ENCODE results near the gene TBL3.
A peak's percentile ranks its signal among the peaks of the same experiment; 100 is the strongest.

The TBL3 gene

DNA sequence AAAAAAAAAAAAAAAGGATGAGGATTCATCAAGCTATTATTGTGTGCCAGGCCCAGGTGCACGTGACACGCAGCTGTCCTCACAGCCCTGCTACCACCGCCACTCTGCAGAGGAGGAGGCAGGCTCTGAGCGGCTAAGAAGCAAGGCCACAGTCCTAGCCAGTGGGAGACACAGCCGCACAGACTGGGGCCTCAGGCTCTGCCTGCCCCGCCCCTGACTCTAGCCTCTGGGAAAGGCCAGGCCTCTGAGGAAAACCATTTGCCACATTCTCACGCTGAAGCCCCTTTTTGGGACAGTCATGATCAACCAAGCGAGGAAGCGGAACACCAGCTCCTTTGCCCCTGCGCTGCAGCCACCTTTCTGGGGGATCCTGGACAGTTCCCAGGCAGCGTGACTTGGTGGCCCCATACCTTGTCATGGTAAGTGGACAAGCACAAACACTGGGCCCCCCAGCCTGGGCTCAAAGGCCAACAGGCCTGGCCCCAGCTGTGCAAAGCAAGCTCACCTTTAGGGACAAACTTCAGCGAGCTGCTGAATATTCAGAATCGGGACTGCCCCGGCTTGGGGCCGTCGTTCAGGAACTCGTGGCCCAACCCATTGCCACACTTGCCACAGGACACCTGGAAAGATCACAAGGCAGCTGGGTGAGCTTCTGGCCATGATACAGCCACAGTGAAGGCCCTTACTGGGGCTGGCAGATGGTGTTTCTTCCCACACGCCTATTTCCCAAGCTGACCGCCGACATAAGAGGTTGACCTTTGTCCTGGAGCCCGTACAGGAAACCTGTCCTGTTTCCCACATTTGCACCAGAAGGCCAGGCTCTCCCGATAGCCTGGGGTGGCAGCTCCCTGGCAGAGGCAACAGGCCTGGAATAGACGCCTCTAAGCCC lies 31.3 kb upstream of the TBL3 start:
- no peak overlapping the region for H3K9ac ChIP-seq (ENCODE audit: low read depth, low read length, poor library complexity, severe bottlenecking)
- H4K20me1 ChIP-seq (ENCODE audit: insufficient read depth, low read length, poor library complexity, severe bottlenecking) = no peaks in the 10 kb centered on the region
- no peaks in the 10 kb centered on the region for H3F3A ChIP-seq (ENCODE audit: low read depth)
- H3K4me2 ChIP-seq (ENCODE audit: low read depth, low read length, poor library complexity, severe bottlenecking) = no peak overlapping the region
- peaks cover 11% of the 10 kb centered on the region; the same call in 1 of the 2 replicates for H3K79me2 ChIP-seq (ENCODE audit: insufficient read depth, low read length)
- H3K4me3 ChIP-seq (ENCODE audit: low read length, poor library complexity, severe bottlenecking) = no peak overlapping the region
- no peaks in the 10 kb centered on the region for H3K9me2 ChIP-seq (replicated peaks; ENCODE audit: low read depth, low read length)
- peaks cover 5% of the 10 kb centered on the region for H3K4me1 ChIP-seq (ENCODE audit: insufficient read depth, low read length, poor library complexity, severe bottlenecking)
- no peak for TF ChIP-seq EZH2phosphoT487 (IDR thresholded peaks at IDR 0.05; ENCODE audit: borderline replicate concordance)
- TF ChIP-seq, protein P1, sequence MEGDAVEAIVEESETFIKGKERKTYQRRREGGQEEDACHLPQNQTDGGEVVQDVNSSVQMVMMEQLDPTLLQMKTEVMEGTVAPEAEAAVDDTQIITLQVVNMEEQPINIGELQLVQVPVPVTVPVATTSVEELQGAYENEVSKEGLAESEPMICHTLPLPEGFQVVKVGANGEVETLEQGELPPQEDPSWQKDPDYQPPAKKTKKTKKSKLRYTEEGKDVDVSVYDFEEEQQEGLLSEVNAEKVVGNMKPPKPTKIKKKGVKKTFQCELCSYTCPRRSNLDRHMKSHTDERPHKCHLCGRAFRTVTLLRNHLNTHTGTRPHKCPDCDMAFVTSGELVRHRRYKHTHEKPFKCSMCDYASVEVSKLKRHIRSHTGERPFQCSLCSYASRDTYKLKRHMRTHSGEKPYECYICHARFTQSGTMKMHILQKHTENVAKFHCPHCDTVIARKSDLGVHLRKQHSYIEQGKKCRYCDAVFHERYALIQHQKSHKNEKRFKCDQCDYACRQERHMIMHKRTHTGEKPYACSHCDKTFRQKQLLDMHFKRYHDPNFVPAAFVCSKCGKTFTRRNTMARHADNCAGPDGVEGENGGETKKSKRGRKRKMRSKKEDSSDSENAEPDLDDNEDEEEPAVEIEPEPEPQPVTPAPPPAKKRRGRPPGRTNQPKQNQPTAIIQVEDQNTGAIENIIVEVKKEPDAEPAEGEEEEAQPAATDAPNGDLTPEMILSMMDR (conservative IDR thresholded peaks at IDR 0.05; ENCODE audit: low read length) = no peak
- no peaks in the 10 kb centered on the region for H3K27me3 ChIP-seq (ENCODE audit: insufficient read depth, low read length, poor library complexity, severe bottlenecking)
- no peak overlapping the region for H2AFZ ChIP-seq (ENCODE audit: low read length)
- H3K9me3 ChIP-seq (ENCODE audit: insufficient read depth, low read depth, low read length) = no peaks in the 10 kb centered on the region
- H3K36me3 ChIP-seq (ENCODE audit: insufficient read depth, low read length) = no peaks in the 10 kb centered on the region

DNA sequence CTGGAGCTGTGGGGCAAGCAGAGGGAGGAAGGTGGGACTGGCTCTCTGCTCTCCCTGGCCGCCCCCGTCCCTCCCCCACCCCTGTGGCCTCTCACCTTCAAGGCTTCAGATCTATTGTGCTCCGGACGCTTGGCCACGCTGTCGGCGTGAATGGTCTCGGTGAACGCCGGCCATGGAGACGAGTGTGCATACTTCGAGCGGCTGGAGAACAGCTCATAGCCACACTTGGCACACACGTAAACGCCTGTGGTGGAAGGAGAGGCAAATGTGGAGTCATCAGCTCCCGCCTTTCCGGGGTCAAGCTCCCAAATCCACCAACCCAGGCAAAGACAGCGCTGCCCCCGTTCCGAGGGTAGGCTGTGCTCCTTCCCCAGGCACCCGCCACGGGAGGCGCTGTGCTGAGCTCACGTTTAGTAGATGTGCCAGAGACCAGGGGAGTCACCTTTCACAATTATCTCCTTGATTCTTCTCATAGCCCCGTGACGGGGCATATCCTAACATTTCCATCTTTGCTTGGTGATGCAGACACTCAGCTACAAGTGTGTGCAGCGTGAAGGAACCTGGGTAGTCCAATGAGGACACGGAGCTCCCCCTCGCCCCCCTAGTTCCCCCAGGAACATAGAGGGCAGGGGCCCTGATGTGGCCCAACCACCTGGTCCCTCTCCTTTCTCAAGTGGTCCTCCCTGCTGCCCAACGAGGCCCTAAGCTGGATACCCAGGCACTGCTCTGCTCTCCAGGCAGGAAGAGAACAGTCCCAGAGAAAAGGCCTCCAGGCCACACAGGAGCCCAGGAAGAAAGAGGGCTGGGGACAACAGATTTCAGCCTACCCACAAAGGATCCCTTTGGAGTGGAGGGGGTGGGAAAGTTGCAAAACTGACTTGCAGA lies 30.4 kb upstream of the TBL3 start:
- Histone ChIP-seq H3K4me3 (ENCODE audit: low read length, poor library complexity, severe bottlenecking) (peak overlapping the region; percentile 85), H3K9me2 (replicated peaks; ENCODE audit: low read depth, low read length) (no peaks in the 10 kb centered on the region), H3K9ac (ENCODE audit: low read depth, low read length, poor library complexity, severe bottlenecking) (peak overlapping the region; percentile 87), H3K4me2 (ENCODE audit: low read depth, low read length, poor library complexity, severe bottlenecking) (peak overlapping the region; percentile 79), H3K36me3 (ENCODE audit: insufficient read depth, low read length) (no peaks in the 10 kb centered on the region), H4K20me1 (ENCODE audit: insufficient read depth, low read length, poor library complexity, severe bottlenecking) (no peaks in the 10 kb centered on the region), H2AFZ (ENCODE audit: low read length) (no peak overlapping the region), H3K4me1 (ENCODE audit: insufficient read depth, low read length, poor library complexity, severe bottlenecking) (peaks cover 5% of the 10 kb centered on the region), H3K79me2 (ENCODE audit: insufficient read depth, low read length) (peaks cover 11% of the 10 kb centered on the region; the same call in 1 of the 2 replicates), H3K9me3 (ENCODE audit: insufficient read depth, low read depth, low read length) (no peaks in the 10 kb centered on the region), H3K27me3 (ENCODE audit: insufficient read depth, low read length, poor library complexity, severe bottlenecking) (no peaks in the 10 kb centered on the region), H3F3A (ENCODE audit: low read depth) (no peaks in the 10 kb centered on the region)
- no peak for TF ChIP-seq EZH2phosphoT487 (IDR thresholded peaks at IDR 0.05; ENCODE audit: borderline replicate concordance)
- TF ChIP-seq, protein P1 (conservative IDR thresholded peaks at IDR 0.05; ENCODE audit: low read length) = no peak

DNA sequence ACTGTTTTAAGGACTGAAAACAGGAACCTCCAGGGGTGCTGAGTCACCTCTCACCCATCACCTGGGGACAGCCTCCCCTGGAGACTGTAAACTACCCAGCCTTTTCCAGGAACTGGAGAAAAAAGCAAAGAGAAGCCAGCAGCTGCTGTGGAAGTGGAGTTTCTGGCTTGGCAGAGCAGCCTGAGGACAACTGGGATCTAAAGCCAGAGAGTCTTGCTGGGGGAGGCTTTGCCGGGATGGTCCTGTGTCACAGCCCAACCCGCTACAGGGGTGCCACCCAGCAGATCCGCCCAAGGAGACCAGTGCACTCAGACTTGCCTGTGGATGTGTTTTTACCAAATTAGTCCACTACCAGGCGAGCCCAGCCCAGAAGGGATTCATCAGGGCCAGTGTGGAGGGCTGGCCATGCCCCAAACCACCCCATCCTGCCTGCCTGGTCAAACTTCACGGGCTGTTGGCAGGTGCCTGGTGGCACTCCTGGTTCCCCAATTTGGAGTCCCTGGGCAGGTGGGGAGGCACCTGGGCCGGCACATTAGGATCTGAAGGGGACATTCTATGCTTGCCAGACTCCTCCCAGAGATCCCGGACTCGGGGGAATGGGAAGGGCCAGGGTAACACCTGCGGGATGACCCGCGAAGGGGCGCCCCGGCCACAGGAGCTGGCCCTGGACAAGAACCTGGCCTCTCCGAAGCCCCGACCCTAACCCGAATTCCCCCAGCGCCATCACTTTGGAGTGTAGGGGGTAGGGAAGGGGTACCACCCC lies 29.6 kb upstream of the TBL3 start:
- Histone ChIP-seq H2AFZ (ENCODE audit: low read length) (peak overlapping the region; percentile 81; the same call in 1 of the 2 replicates), H3K36me3 (ENCODE audit: insufficient read depth, low read length) (no peaks in the 10 kb centered on the region), H3K27me3 (ENCODE audit: insufficient read depth, low read length, poor library complexity, severe bottlenecking) (no peaks in the 10 kb centered on the region), H3K4me3 (ENCODE audit: low read length, poor library complexity, severe bottlenecking) (peak overlapping the region; percentile 85), H3K9me3 (ENCODE audit: insufficient read depth, low read depth, low read length) (no peaks in the 10 kb centered on the region), H3K9me2 (replicated peaks; ENCODE audit: low read depth, low read length) (no peaks in the 10 kb centered on the region), H3K4me2 (ENCODE audit: low read depth, low read length, poor library complexity, severe bottlenecking) (peak overlapping the region; percentile 79), H3F3A (ENCODE audit: low read depth) (no peaks in the 10 kb centered on the region), H4K20me1 (ENCODE audit: insufficient read depth, low read length, poor library complexity, severe bottlenecking) (no peaks in the 10 kb centered on the region), H3K79me2 (ENCODE audit: insufficient read depth, low read length) (peaks cover 11% of the 10 kb centered on the region; the same call in 1 of the 2 replicates), H3K4me1 (ENCODE audit: insufficient read depth, low read length, poor library complexity, severe bottlenecking) (peaks cover 5% of the 10 kb centered on the region), H3K9ac (ENCODE audit: low read depth, low read length, poor library complexity, severe bottlenecking) (peak overlapping the region; percentile 87)
- TF ChIP-seq, protein P1 (conservative IDR thresholded peaks at IDR 0.05; ENCODE audit: low read length) = no peak
- no peak for TF ChIP-seq EZH2phosphoT487 (IDR thresholded peaks at IDR 0.05; ENCODE audit: borderline replicate concordance)
